ENCODE data around the gene STK36.

Gene STK36

GRCh38 chr2:218708086-218708485, 36.2 kb downstream of the STK36 start:
- no peak overlapping the region for H3K4me3 ChIP-seq (ENCODE audit: low read length)
- TF ChIP-seq CTCF (conservative IDR thresholded peaks at IDR 0.05; ENCODE audit: low read length) = no peak
- no peak for DNase-seq (ENCODE audit: low read depth)

GRCh38 chr2:218709908-218710307, 38.0 kb downstream of the STK36 start:
- no peak overlapping the region; the same call in 1 of the 2 replicates for H3K4me3 ChIP-seq (ENCODE audit: low read length)
- DNase-seq (ENCODE audit: low read depth) = no peak
- TF ChIP-seq CTCF (conservative IDR thresholded peaks at IDR 0.05; ENCODE audit: low read length) = no peak

- H3K4me3 ChIP-seq (ENCODE audit: low read length) = peak overlapping the region; percentile 55
- no peak for TF ChIP-seq CTCF (conservative IDR thresholded peaks at IDR 0.05; ENCODE audit: low read length)
- DNase-seq (ENCODE audit: low read depth) = no peak
Observed at GRCh38 chr2:218710334-218710686, 38.4 kb downstream of the STK36 start.

GRCh38 chr2:218710687-218711549, 39.0 kb downstream of the STK36 start, which contains the start of gene TTLL4:
Gene TTLL4 (plus strand): TSS chr2:218710835. CDS start chr2:218737677, 26,842 bp downstream.
- DNase-seq (ENCODE audit: low read depth) = peak; percentile 95
- peak; percentile 57 for TF ChIP-seq CTCF (conservative IDR thresholded peaks at IDR 0.05; ENCODE audit: low read length)
- peak within 1 kb of the TSS; percentile 90 for H3K4me3 ChIP-seq (ENCODE audit: low read length)

- TF ChIP-seq CTCF (conservative IDR thresholded peaks at IDR 0.05; ENCODE audit: low read length) = no peak
- peak; percentile 59 for DNase-seq (ENCODE audit: low read depth)
- H3K4me3 ChIP-seq (ENCODE audit: low read length) = peak overlapping the region; percentile 90
Observed at GRCh38 chr2:218711550-218711929, 39.7 kb downstream of the STK36 start.

- no peak for DNase-seq (ENCODE audit: low read depth)
- H3K4me3 ChIP-seq (ENCODE audit: low read length) = no peak overlapping the region
- no peak for TF ChIP-seq CTCF (conservative IDR thresholded peaks at IDR 0.05; ENCODE audit: low read length)
Observed at GRCh38 chr2:218713922-218714321, 42.0 kb downstream of the STK36 start.

GRCh38 chr2:218716070-218716469, 44.2 kb downstream of the STK36 start:
- TF ChIP-seq CTCF (conservative IDR thresholded peaks at IDR 0.05; ENCODE audit: low read length) = no peak
- DNase-seq (ENCODE audit: low read depth) = no peak
- no peak overlapping the region for H3K4me3 ChIP-seq (ENCODE audit: low read length)
